GM18508 (cell line): ENCODE data around the gene TVP23A.

ENCODE experiments used
- ATAC-seq: cut with Tn5 transposase; IDR thresholded peaks from one replicate; pipeline ENCODE4 v1.9.1; 2021; ENCODE audit warnings: moderate number of reproducible peaks; ENCODE audit not compliant: insufficient read depth, unreplicated experiment

Gene TVP23A

GRCh38 chr16:10817963-10818941 lies at the start of gene TVP23A:
TSS of gene TVP23A (minus strand) at chr16:10818794. CDS start at chr16:10818493, 301 bp downstream.
- ATAC-seq = no peak

- no peak for ATAC-seq
Observed at GRCh38 chr16:10868104-10868595, 49.6 kb upstream of the TVP23A start.

DNA sequence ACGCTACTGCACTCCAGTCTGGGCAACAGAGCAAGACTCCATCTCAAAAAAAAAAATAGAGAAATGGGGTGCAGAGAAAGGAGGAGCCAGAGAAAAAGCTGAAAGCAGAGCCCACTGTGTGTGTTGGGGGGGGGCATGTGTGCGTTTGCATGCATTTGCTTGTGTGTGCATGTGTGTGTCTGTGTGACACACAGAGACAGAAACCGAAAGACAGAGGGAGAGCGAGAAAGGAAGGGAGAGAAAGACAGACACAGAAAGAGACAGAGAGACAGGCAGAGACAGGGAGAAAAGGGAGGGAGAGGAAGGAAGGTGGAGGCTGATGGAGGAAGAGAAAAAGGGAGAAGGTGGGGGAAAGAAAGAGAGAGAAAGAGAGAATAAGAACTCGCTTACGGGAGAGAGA lies 48.6 kb upstream of the TVP23A start:
- ATAC-seq = no peak

DNA sequence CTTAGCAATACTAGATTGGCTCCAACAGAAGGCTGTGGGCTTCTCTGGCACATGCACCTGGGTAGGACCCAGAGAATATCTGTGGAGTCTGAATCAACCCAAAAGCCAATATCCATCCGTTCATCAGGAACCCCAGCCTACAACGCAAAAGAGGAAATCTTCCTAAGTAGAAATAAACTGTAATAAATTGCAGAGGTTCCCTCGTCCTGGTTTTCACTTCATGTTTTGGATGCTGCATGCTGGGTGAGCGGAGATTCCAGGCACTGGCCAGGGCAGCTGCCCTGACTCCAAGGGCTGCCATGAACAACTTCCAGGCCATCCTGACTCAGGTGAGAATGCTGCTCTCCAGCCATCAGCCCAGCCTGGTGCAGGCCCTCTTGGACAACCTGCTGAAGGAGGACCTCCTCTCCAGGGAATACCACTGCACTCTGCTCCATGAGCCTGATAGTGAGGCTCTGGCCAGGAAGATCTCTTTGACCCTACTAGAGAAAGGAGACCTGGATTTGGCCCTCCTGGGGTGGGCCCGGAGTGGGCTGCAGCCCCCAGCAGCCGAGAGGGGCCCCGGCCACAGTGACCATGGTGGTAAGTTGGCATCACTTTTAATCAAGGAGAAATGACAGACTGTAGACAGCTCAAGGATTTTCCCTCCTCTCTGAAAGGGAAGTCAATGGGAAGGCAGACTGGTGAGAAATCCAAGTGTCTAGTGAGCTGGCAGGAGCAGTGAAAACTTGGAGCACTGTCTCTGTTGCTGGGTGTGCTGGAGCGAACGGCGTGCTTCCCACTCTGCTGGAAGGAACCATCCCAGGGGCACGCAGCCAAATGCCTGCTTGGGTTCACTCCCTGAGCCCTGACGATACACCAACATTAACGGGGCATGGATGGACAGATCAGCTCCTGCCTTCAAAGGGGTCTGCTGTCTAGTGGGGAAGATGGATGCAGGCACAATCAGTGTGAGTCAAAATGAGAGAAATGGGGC lies 47.7 kb upstream of the TVP23A start:
- no peak for ATAC-seq

- ATAC-seq = no peak
Observed at GRCh38 chr16:10862438-10862837, 43.8 kb upstream of the TVP23A start.

- no peak for ATAC-seq
Observed at GRCh38 chr16:10859658-10860057, 41.1 kb upstream of the TVP23A start.

- no peak for ATAC-seq
Observed at GRCh38 chr16:10859020-10859419, 40.4 kb upstream of the TVP23A start.

GRCh38 chr16:10858203-10858602 lies 39.6 kb upstream of the TVP23A start:
- no peak for ATAC-seq

DNA sequence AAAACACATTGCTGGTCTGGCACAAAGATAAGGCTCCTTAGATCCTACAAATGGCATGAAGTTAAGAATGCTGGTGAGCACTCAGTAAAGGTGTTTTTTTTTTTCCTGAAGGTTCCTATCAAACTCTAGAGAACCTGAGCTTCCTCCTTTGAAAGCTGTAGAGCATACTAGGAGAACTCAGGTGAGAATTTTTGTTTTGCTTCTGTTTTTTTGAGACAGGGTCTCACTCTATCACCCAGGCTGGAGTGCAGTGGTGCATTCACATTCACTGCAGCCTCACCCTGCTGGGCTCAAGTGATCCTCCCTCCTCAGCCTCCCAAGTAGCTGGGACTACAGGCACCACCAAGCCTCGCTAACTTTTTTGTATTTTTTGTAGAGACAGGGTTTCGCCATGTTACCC lies 37.4 kb upstream of the TVP23A start:
- no peak for ATAC-seq

- no peak for ATAC-seq
Observed at GRCh38 chr16:10852948-10853347, 34.4 kb upstream of the TVP23A start.

DNA sequence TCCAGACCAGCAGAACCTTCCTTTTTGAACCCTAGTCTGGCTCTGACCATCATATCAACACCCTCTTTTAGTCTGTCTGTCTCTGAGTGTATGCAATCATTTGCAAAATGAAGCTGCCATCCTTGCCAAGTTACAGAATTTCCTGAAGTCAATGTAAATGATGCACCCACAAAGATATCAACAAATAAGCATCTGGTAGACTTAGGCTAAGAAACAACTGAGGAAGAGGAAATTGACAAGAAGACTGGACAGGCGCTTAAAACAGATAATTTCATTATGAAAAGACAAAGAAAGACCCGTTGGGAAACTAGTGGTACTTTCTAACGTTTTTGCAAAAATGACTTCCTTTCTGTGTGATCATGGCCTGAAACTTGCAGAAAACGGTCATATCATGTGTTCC lies 33.7 kb upstream of the TVP23A start:
- no peak for ATAC-seq

GRCh38 chr16:10851512-10851911 lies 32.9 kb upstream of the TVP23A start:
- ATAC-seq = no peak

GRCh38 chr16:10850478-10850850 lies 31.9 kb upstream of the TVP23A start:
- ATAC-seq = no peak

DNA sequence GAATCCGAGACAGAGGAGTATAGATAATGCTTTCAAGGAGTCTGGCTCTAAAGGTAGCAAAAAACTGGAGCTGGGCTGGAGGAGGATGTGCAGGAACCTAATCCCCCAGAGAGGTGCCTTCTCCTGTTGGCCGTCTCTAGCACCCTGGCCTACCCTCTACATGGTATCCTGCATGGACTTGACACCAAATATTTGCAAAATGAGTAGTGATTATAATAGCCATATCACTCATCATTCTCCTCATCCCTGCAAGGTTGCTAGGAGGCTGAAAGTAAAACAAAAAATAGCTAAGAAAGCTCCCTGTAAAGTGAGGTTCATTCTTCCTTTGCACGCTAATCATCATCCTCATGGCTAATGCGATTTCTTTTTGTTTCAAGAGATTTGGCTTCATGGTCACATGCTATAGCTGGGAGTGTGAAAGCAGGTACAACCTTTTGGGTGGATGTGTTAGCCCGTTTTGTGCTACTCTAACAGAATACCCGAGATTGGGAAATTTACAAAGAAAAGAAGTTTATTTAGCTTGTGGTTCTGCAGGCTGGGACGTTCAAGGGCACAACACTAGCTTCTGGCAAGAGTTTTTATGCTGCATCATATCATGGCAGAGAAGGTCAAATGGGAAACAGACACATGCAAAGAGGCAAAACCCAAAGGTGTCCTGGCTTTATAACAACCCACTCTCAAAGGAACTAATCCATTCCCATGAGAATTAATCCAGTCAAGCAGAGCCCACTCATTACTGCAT lies 31.3 kb upstream of the TVP23A start:
- ATAC-seq = no peak

DNA sequence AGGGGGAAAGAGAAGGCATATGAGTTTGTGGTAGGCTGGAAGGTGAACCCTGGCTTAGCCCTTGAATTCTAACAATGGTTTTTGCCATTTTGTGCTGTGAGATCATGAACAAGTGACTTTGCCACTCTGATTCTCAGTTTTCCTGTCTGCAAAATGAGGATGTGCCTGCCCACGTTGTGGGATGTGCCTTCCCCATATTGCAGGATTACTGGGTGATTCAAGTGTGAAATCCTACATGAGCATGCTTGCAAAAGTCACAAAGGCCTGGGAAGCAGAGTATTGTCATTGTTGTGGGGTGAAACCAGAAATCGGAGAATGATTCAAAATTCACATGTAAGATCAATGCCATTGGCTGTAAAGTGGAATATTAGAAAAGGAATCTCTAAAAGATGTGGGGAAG lies 28.6 kb upstream of the TVP23A start:
- ATAC-seq = no peak

DNA sequence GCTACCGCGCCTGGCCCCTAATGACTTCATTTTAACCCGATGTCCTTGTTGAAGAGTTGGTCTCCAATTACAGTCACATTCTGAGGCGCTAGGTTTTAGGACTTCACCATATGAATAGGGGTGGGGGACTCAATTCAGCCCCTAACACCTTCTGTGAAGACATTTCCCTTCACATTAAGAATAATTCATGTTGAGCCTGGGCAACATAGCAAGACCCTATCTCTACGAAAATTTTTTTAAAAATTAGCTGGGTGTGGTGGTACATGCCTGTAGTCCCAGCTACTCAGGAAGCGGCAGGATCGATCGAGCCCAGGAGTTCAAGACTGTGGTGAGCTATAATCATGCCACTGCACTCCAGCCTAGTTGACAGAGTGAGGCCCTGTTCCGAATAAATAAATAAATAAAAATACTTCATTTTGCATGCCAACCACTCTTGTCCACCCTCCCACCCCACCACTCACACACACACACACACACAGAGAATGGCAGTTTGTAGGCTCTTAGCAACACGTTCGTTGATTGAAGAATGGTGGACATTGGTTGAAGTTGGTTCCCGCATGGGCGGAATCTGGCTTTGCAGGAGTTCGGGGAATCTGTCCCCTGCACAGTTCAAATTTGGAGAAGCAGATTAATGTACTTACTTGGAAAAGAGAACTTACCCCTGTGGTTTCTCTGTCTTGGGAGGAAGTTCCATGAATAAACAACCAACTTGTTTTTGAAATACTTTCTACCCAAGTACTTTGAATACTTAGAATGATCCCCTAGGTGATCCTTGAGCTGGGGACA lies 27.8 kb upstream of the TVP23A start:
- no peak for ATAC-seq

GRCh38 chr16:10840703-10841102 lies 22.1 kb upstream of the TVP23A start:
- no peak for ATAC-seq

DNA sequence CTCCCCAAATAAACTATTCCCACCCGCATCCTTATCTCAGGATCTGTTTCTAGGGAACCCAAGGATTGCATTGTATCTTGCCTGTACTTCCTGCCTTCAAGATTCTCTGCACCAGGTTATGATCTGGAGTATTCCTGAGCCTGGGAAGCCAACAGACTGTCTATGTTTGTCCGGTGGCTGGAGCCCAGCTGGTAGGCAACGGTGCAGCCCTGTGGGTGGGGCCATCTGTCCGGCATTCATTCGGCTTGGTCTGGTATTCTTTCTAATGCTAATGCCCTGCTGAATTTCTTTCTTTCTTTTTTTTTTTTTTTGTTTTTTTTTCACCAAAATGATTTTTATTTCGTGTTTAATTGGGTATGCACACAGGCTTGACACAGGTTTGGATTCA lies 20.7 kb upstream of the TVP23A start:
- no peak for ATAC-seq

- ATAC-seq = no peak
Observed at GRCh38 chr16:10838621-10839278, 20.2 kb upstream of the TVP23A start.
